ENCODE data around the gene BCO1.

BCO1 gene

DNA sequence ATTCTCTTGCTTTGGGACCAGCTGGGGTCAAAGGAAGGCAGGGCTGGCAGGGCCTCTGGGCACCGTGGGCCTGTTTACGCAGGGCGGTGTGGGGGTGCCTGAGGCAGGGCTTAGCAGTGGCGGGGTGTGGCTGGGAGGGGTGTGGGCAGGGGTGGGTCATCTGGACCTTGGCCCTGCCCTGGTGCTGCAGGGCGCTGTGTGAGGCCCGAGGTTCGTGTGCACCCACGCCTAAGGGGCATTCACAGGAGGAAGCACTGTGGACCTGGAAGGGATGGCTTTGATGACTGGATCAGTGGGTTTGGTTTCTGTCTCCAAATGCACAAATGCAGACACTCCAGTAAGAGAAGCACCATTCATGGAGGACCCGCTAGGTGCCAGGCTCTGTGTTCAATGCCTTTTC, 37.3 kb downstream of the BCO1 start:
- DNase-seq (ENCODE audit: low spot score): no peak

DNA sequence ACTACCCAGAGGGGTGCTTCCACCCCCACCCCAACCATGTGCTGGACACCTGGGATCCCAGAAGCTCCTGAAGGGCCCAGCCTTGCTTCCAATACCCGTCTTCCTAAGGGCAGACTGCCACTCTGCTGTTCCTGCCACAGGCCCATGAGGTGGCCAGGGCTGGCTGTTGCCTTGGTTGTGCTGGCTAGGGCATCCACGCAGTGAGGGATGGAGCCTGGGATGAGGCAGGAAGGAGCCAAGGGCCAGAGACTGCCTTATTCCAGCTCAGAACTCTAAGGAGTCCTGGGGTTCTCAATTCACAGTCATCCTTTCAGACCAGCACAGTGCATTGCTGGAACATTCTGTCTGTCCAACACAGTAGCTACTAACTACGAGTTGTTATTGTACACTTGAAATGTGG, 37.8 kb downstream of the BCO1 start:
- DNase-seq (ENCODE audit: low spot score): no peak

DNA sequence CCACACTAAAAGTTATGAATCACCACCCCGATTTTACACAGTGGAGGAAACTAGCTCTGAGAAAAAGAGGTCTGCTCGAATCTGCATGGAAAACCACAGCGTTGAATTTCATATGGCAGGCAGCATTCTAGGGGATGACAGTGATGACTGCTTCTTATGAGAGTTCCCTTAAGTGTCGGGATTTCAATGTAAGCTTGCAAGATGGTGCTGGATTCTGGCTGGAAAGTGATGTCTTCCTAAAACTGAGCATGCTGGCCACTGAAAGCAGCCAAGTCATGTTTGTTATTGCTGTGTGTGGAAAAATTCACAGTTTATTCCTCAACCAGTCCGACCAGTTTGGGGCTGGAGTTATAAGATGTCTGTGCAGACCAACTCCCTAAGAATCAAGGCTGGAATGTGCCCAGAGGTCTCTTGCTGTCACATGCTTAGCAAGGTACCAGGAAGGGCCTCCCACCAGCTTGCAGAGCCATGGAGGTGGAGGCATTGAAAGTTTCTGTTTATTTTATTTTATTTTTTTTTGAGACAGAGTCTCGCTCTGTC, 39.1 kb downstream of the BCO1 start:
- no peak for DNase-seq (ENCODE audit: low spot score)

DNA sequence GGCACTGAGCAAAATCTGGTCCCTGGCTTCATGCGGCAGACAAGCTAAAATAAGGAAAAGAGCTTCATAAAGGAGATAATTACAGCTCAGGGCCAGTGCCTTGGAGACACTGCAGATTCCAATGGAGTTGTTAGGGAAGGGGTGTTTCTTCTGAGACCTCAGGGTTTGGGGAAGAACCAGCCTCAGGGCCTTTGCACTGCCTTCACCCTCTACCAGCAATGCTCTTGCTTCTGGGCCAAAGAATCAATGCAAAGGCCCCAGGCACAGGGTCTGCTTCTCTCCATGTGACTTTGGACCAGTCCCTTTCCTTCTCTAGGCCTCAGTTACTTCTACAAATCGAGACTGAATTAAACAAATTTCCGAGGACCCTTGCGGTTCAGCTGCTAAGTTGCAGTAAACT, 40.0 kb downstream of the BCO1 start:
- DNase-seq (ENCODE audit: low spot score): no peak

DNA sequence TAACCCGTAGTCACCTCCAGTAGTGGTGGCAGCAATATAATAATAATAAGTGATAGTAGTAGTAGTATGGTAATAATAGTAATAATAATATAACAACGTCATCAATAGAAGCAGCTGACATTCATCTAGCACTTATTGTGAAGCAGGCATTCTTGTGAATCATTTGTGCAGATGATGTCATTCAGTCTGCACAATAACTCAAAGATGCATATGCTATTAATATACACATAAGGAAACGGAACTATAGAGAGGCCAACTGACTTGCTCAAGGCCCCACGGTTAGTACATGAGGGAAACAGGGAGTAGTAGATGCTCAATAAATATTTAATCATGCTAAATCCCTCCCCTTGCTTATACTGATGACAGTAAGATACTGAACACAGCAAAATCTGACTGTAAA, 40.9 kb downstream of the BCO1 start:
- no peak for DNase-seq (ENCODE audit: low spot score)

DNA sequence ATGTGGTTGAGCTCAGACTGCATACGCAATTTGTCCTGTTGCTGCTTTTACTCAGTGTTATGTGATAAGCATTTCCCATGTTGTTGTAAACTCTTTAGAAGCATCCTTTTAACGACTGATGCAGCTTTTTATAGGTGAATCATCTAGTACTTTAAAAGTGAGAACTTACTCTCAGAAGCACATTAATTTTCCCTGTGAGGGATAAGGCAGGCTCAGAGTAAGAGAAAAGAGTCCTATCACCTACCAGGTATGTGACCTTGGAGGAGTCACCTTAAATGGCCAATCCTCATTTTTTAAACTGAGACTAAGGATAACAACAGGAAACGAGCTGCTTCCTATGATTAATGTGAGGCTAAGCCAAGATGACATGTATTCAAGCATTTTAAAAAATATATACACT, 41.9 kb downstream of the BCO1 start:
- DNase-seq (ENCODE audit: low spot score): no peak

DNA sequence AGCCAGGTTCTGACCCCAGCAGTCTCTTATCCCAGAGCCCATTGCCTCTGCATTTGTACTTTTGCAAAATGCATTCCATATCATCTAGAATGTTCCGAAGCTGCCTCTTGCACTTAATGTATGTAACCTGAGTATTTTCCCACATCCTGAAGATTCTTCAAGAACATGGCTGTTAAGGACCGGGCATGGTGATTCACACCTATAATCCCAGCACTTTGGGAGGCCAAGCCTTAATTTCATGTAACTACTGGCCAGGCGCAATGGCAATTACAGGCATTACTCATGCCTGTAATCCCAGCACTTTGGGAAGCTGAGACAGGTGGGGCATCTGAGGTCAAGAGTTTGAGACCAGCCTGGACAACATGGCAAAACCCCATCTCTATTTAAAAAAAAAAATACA, 44.6 kb downstream of the BCO1 start:
- DNase-seq (ENCODE audit: low spot score): no peak

DNA sequence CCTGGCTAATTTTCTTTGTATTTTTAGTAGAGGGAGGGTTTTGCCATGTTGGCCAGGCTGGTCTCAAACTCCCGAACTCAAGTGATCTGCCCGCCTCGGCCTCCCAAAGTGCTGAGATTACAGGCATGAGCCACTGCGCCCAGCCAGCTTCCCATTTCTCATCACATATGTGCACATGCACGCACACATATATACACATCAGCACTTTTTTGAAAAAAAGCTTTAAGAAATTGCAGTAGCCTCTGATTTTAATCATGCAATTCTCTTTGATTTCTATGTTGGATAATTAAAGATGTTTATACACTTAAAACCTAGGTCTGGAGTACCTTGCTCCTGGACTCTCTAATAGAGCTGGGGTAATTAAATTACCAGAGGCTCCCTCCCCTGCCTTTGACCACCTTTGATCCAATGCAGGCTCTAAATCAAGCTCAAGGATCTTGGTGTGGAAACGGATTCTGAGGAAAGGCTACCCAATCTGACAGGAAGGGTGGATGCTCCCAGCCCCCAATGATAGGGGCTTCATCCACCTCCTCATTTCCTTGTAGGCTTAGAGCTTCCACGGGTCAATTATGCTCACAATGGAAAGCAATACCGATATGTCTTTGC, 46.6 kb downstream of the BCO1 start:
- no peak for DNase-seq (ENCODE audit: low spot score)

DNA sequence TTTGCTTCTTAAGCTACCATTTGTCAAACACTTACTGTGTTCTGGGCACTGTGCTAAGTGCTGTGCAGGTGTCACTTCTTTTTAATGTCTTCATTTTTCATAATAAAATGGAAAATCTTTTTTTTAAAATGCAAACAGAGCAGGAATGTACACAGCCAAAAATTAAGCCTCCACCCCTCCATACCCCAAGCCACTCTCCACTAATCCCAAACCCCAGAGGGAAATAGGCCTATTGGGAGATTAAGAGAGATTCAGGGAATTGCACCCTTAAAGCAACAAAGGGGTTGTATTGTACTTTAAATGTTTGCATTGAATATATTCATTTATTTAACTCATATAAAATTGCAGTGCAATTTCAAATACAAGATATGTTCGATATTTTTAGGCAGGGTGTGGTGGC, 47.7 kb downstream of the BCO1 start:
- no peak for DNase-seq (ENCODE audit: low spot score)

DNA sequence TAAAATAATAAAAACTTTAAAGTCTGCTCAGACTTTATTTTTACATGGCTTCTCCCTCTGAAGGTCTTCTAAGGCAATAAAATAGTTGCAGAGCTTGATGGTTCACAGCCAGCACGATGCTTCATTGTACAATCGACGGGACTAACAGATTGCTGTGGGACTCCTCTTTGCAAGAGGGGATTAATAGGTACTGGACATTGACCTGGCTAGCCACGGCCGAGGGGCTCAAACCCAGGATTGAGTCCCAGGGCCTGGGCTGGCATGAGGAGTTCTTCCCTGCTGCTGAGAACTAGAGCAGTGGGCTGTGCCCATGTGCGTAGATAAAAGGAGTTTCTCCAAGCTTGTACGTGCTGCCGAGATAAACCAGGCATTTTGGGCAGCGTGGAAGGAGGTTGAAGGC, 52.6 kb downstream of the BCO1 start:
- DNase-seq (ENCODE audit: low spot score): no peak

DNA sequence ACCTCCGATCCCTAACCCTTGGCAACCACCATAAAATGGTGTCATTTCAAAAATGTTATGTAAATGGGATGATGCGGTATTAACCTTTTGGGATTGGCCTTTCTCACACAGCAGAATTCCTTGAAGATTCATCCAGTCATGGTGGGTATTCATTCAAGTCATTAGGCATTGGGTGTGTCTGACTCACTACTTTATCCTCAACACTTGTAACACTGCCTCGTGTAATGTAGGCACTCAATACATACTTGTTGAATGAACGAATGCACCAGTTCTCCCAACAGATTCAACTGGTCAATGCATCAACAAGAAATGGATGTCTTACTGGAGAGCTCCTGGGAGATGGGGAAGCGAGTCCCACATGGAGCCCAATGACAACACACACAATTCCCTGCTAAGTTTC, 54.4 kb downstream of the BCO1 start:
- no peak for DNase-seq (ENCODE audit: low spot score)

DNA sequence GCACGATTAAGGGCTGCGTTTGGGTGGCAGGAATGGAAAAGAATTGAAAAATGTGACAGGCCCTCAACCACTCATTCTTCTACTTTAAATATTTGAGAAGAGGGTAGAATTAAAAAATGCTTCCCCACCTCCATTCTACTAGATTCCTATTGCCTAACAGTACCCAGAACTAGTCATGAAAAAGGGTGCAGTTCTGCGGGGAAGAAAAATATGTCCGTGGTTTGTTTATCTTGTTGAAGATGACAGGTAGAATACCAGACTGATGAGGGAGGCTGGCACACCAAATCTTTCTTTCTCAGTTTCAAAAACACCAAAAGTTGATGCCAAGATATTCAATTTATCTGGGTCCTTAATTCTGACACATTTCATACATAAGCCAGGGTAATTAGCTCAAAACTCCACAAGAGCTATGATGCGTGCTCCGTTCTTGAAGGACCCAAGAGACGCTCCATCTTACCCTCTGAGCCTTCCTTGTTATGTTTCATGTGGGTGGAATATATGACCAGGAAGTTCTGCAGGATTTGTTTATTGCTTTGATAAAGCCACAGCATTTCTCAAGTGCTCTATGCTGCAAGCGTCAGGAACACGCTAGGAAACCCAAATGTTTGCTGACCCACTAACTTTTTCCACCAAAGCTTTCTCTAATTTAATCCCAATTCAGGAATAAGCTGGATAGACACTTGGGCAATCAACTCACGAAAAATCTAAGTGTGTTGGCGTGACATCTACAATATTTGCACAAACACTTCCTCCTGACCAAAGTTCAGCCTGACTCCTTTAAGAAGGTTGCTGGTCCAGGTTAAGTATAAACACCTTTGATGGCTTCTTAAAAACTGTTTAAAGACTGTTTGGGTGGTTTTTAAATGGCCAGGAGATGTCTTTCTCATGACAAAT, 55.7 kb downstream of the BCO1 start:
- no peak for DNase-seq (ENCODE audit: low spot score)

DNA sequence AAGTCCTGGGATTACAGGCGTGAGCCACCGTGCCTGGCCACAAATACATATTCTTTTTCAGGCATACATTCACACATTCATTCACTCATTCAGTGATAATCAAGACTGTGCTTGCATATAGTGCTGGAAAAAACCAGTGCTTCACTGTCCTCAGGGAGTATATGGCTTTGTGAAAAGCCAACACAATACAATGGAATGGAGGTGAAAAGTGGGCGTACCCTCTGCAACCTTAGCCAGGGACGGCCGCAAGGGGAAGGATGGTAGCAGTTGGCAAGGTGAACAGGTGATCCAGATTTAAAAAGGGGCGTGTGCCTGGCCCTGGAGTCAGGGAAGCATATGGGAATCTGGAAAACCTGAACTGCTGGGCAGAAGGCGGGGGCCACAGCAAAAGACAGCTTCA, 58.1 kb downstream of the BCO1 start:
- no peak for DNase-seq (ENCODE audit: low spot score)

DNA sequence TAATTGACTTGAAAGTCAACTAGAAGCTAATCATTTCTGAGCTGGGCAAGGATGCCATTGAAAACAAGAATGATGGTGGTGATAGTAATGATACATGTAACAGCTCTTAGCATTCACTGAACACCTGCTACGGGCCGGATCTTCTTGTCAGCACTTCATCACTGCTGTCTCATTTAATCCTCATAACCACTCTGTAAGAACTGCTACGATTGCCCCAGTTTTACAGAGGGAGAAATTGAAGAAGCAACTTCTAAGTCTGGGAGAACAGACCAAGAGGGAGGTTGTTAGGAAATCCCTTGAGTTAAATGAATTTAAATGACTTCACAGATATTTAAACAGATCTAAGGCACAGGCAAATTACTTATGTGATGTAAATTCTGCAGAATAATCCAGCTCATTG, 69.3 kb downstream of the BCO1 start:
- no peak for DNase-seq (ENCODE audit: low spot score)

DNA sequence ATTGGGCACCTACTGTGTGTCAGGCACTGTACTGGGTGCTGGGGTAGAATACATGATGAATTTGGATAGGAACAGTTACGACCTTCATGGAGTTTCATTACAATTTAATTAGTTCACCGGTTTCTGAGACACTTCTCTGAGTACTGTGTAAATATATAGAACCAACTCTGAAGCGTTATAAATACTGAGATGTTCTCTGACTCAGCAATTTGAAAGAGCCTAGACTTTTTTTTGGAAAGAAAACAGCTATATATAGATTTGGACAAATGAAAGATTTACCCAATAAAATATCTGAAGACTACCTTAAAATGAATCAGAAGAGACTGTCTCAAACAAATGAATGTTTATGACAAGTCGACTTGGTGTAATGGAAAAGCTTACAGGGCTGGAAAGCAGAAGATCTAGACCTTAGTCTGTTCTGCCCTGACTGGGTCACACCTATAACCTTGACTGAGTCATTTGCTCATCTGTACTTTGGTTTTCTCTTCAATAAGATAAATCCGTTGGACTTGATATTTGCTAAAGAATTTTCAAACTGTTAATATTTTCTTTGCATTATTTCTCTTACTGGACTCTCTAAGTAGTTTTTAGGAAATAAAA, 71.7 kb downstream of the BCO1 start:
- no peak for DNase-seq (ENCODE audit: low spot score)

DNA sequence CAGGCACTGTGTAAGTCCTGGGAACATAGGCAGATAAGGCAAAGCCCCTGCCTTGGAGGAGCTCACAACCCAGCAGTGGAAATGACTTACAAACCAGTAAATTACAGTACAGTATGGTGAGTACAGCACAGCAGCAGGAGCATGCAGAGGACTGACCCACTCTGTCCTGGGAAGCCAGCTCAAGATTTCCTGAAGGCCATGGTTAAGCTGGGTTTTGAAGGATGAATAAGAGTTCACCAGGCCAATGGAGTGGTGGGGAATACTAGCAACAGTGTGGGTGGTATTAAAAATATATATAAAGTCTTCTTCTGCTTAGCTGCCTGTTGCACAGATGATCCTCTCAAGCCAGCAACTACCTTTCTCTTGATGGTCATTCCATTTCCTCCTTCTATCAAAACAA, 73.3 kb downstream of the BCO1 start:
- DNase-seq (ENCODE audit: low spot score): no peak

DNA sequence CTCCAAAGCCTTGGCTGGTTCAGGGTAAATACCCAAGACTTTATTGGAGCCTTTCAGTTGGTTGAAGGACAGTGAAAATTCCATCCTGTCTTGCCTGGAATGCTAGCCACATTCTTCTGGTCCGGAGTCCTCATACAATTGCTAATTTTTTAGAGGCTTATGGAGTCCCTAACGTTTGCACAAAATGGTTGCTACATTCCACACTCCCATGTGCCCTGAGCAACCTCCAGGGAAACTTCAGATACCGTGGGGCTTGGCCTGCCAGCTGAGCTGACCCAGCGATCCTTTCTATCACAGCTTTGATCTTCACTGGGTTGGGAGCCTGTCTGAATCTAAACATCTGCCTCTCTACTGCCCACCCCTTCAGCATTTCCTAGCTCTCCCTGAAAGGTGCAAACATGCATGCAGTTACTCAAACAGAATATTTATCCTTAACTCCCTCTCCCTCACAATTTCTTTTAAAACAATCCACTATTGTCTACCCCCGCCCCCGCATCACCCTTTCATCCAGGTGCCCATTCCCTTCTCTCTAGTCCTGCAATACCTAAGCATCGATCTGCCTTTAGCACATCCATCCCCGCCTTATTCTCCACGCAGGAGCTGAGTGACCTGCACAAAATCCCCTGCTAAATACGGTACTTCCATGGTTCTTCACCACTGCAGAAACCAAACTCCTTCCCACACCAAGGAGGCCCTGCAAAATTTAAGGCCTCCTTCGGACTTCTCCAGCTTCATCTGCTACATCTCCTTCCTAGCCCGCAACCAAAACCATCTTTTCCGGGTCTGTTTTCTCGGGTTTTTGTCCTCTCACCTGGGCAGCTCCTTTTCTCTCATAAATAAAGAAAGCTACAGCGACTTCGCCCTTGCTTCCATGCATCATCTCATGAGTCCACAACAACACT, 75.5 kb downstream of the BCO1 start:
- DNase-seq (ENCODE audit: low spot score): no peak

DNA sequence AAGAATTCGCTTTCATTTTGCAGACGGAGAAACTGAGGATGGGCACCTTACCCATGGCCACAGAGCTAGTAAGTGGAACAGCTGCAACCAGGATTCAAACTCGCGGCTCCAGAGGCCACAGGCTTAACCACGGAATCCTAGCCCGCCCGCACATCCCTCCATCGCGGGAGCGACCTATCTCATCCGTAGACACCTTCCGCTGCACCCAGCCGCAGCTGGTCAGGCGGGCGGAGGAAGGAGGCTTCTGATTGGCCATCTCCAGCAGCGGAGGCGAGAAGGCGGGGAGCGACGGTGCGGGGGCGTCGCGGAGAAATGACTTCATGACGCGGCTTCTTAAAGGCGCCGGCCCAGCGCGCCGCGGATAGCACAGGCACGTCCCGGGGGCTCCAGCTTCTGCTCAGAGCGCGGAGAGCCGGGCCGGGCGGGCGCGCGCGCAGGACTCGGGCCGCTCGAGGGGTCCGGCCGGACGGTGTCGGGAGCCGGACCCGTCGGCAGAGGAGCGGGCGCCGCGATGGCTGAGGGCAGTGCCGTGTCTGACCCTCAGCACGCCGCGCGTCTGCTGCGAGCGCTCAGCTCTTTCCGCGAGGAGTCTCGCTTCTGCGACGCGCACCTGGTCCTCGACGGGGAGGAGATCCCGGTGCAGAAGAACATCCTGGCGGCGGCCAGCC, 76.2 kb downstream of the BCO1 start, which contains the start of gene GAN:
GAN (plus strand) TSS at position 360 of the 668 bp plus-strand sequence; CDS start at position 512, 152 bp downstream.
- peak; percentile 93 for DNase-seq (ENCODE audit: low spot score)

DNA sequence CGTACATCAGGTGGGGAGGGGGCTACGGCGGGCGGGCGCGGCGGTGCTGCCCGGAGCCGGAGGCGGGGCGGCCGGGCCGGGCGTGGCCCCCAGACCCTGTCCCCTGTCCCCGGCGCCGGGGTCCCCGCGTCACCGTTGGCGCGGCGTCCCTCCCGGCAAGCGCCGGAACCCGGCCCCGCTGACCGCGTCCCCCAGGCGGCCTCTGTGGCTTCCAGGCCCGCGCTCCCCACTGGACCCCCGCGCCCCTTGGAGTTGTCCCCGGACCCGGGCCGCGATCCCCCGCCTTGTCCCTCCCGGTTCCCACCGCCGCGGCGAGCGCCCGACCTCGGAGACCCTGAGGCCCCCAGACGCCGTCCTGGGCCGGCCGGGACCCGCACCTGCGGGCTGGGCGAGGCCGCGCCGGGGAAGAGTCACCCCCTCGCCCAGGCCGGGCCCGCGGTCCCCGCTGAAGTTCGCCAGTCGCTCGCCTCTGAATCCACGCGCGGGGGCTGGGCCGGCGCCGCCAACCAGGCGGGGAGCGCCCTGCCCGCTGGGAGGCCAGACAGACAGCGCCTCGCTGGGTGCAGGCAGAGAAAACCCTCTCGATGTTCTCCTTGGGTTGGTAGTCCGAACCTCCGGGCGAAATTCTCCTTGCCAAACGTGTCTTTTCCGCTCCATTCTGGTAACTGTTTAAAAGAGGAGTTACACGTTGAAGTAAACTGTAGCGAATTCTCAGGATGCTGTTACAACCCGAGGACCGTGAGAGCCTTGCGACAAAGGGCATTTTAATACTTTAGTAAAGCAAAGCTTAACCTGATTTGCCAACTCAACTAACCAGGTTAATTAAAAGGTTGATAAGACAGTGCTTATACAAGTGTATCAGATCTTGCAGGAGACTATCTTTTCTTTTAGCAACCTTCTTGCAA, 77.0 kb downstream of the BCO1 start:
- peak; percentile 12 for DNase-seq (ENCODE audit: low spot score)

DNA sequence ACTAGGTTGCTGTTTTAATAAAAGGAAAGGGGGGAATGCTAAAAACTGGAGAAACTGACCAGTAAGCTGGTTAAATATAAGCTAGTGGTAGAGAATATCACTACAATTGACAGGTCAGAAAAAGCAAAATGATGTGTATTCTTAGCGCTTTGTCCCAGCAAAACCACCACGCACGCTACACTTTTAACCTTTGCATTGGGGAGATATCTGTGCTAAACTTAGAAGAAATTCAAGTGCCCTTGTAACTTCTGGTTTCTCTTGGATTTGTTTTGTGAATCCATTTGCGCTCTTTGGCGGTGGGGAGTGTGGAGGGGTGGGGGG, 77.6 kb downstream of the BCO1 start:
- DNase-seq (ENCODE audit: low spot score): no peak
